GM12878 (cell line): ENCODE measurements around the gene HIC1. TPM values are rescaled to one million over a fixed set of nuclear protein-coding genes. Genes with fewer than 3 reads are reported as not detected.

Experiments used
- BCL3 ChIP-seq: IDR thresholded peaks from 2 replicates; pipeline ENCODE4 v1.6.1; 2011; ENCODE audit warnings: borderline replicate concordance, low read depth, mild to moderate bottlenecking, moderate library complexity, low read length; ENCODE audit not compliant: insufficient read depth, poor library complexity, severe bottlenecking
- KAT2A ChIP-seq: conservative IDR thresholded peaks from 2 replicates; pipeline ENCODE4 v1.6.1; 2011; ENCODE audit warnings: low read depth, low read length; ENCODE audit not compliant: control insufficient read depth
- MXI1 ChIP-seq: fragments of 150-350 bp; IDR thresholded peaks from 2 replicates; pipeline ENCODE4 v1.6.1; 2011; ENCODE audit warnings: low read depth, mild to moderate bottlenecking, inconsistent platforms, low read length, improper control_type of control experiment
- NFIC ChIP-seq: IDR thresholded peaks from 2 replicates; pipeline ENCODE4 v1.6.1; 2012; ENCODE audit warnings: low read depth, mild to moderate bottlenecking, inconsistent platforms, low read length, moderate library complexity
- NFXL1 ChIP-seq: fragments of 450-650 bp; IDR thresholded peaks from 2 replicates; pipeline ENCODE4 v1.6.1; 2017; ENCODE audit warnings: antibody characterized with exemption, mild to moderate bottlenecking, borderline replicate concordance
- NFYA ChIP-seq: IDR thresholded peaks from 2 replicates; pipeline ENCODE4 v1.6.1; 2011; ENCODE audit warnings: low read depth, mild to moderate bottlenecking, low read length, improper control_type of control experiment, borderline replicate concordance
- NR2C2 ChIP-seq: IDR thresholded peaks from 2 replicates; pipeline ENCODE4 v1.6.1; 2011; ENCODE audit warnings: borderline replicate concordance, low read depth; ENCODE audit not compliant: control insufficient read depth, insufficient read length
- PBX3 ChIP-seq: IDR thresholded peaks from 2 replicates; pipeline ENCODE4 v1.6.1; 2011; ENCODE audit warnings: mild to moderate bottlenecking, low read depth, low read length, moderate library complexity; ENCODE audit not compliant: insufficient replicate concordance
- RCOR1 ChIP-seq: conservative IDR thresholded peaks from 2 replicates; pipeline ENCODE4 v1.6.1; 2012; ENCODE audit warnings: low read depth, low read length, improper control_type of control experiment
- SMAD1 ChIP-seq: fragments of 450-650 bp; IDR thresholded peaks from 2 replicates; pipeline ENCODE4 v1.6.1; 2018; ENCODE audit warnings: mild to moderate bottlenecking, low read depth; ENCODE audit not compliant: partially characterized antibody
- WRNIP1 ChIP-seq: IDR thresholded peaks from 2 replicates; pipeline ENCODE4 v1.6.1; 2011; ENCODE audit warnings: low read depth, low read length, improper control_type of control experiment, borderline replicate concordance
- ZNF592 ChIP-seq: fragments of 450-650 bp; IDR thresholded peaks from 2 replicates; pipeline ENCODE4 v1.6.1; 2017; ENCODE audit warnings: mild to moderate bottlenecking, moderate library complexity
- polyA plus RNA-seq, 11 experiments: library from polyadenylated mRNA; depleted of rRNA in 4 of 11; unstranded in 6 of 11; stranded (reverse) in 5 of 11; fragments of >200 nt; fragmentation: Nextera tagmentation in 4 of 11; fragmentation: Illumina TruSeq in 1 of 11; extraction: Ambion mirVana in 4 of 11; extraction: Trizol in 1 of 11; gene quantifications; 1 replicate in 1 of 11; 2 replicates in 10 of 11; pipeline versions ENCODE4 v1.2.1 to v1.2.3, GENCODE V29; 2011 to 2016; ENCODE audit warnings: inconsistent platforms in 2 of 11, missing spikeins in 2 of 11, low read depth in 1 of 11
- total RNA-seq, 4 experiments: library from RNA; depleted of rRNA in 3 of 4; stranded (reverse); fragments of >200 nt in 3 of 4; fragmentation: Illumina TruSeq in 1 of 4; extraction: Trizol in 1 of 4; gene quantifications; 2 replicates each; pipeline versions ENCODE4 v1.2.1 to v1.2.3, GENCODE V29; 2013 to 2021
- TF ChIP-seq, protein P1 (sequence below): fragments of 450-650 bp; IDR thresholded peaks from 2 replicates; pipeline ENCODE4 v1.6.1; 2017; ENCODE audit warnings: mild to moderate bottlenecking, moderate library complexity
- TF ChIP-seq, protein P2 (sequence below): fragments of 450-650 bp; IDR thresholded peaks from 2 replicates; pipeline ENCODE4 v1.6.1; 2018; ENCODE audit warnings: borderline replicate concordance, mild to moderate bottlenecking; ENCODE audit not compliant: partially characterized antibody

Gene HIC1
- total and polyA plus RNA-seq, 10 of the 15 experiments (the other 5 are each of a cell fraction or from before 2014, with no cell fraction given): 0.11 to 61.1 (median 4.9) TPM

DNA sequence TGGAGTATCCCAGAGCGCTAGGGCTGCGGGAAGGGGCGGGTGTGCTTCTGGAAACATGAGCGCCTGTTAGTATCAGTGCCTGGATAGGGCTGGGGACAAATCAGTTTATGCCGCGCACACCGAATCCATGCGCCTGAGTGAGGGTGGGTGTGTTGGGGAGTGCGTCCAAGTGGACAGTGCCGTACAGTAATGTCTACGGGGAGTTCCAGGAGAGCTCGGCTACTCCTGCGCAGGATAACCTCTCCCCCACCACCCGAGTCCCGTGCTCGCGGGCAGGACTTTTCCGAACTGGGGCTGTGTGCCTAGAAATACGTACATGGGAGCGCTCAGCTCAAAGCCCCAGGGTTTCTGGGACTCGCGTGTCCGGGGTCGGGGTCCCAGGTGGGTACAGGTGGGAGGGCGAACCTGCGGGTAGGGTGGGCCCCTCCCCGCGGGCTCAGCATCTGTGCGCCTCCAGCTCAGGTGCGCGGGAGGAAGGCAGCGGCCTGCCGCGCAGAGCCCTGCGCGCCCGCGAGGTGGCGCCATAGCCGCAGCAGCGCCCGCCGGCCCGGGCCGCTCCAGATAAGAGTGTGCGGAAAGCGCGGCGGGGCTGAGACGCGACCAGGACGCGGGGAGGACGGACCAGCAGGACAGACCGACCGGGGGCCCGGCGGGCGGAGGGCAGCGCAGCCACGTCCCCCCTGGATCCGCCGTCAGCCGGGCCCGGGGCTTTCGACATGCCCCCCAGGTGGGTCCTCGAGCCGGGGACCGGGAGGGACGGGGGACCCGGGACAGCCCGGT, at the start of gene HIC1 (continued):
- TF ChIP-seq, protein P1, sequence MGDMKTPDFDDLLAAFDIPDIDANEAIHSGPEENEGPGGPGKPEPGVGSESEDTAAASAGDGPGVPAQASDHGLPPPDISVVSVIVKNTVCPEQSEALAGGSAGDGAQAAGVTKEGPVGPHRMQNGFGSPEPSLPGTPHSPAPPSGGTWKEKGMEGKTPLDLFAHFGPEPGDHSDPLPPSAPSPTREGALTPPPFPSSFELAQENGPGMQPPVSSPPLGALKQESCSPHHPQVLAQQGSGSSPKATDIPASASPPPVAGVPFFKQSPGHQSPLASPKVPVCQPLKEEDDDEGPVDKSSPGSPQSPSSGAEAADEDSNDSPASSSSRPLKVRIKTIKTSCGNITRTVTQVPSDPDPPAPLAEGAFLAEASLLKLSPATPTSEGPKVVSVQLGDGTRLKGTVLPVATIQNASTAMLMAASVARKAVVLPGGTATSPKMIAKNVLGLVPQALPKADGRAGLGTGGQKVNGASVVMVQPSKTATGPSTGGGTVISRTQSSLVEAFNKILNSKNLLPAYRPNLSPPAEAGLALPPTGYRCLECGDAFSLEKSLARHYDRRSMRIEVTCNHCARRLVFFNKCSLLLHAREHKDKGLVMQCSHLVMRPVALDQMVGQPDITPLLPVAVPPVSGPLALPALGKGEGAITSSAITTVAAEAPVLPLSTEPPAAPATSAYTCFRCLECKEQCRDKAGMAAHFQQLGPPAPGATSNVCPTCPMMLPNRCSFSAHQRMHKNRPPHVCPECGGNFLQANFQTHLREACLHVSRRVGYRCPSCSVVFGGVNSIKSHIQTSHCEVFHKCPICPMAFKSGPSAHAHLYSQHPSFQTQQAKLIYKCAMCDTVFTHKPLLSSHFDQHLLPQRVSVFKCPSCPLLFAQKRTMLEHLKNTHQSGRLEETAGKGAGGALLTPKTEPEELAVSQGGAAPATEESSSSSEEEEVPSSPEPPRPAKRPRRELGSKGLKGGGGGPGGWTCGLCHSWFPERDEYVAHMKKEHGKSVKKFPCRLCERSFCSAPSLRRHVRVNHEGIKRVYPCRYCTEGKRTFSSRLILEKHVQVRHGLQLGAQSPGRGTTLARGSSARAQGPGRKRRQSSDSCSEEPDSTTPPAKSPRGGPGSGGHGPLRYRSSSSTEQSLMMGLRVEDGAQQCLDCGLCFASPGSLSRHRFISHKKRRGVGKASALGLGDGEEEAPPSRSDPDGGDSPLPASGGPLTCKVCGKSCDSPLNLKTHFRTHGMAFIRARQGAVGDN: peak; percentile 32; the same call in 1 of the 2 replicates
- TF ChIP-seq WRNIP1: no peak
- no peak for TF ChIP-seq NFIC
- no peak for TF ChIP-seq NFYA
- TF ChIP-seq NR2C2: no peak
- no peak for TF ChIP-seq BCL3
- TF ChIP-seq NFXL1: no peak
- TF ChIP-seq RCOR1: no peak
- TF ChIP-seq SMAD1: no peak
- TF ChIP-seq ZNF592: peak; percentile 65; the same call in 1 of the 2 replicates
- TF ChIP-seq, protein P2, sequence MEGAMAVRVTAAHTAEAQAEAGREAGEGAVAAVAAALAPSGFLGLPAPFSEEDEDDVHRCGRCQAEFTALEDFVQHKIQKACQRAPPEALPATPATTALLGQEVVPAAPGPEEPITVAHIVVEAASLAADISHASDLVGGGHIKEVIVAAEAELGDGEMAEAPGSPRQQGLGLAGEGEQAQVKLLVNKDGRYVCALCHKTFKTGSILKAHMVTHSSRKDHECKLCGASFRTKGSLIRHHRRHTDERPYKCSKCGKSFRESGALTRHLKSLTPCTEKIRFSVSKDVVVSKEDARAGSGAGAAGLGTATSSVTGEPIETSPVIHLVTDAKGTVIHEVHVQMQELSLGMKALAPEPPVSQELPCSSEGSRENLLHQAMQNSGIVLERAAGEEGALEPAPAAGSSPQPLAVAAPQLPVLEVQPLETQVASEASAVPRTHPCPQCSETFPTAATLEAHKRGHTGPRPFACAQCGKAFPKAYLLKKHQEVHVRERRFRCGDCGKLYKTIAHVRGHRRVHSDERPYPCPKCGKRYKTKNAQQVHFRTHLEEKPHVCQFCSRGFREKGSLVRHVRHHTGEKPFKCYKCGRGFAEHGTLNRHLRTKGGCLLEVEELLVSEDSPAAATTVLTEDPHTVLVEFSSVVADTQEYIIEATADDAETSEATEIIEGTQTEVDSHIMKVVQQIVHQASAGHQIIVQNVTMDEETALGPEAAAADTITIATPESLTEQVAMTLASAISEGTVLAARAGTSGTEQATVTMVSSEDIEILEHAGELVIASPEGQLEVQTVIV: no peak
- TF ChIP-seq KAT2A: no peak
- TF ChIP-seq MXI1: no peak; the same call in 1 of the 2 replicates
- no peak for TF ChIP-seq PBX3
